Gastrocnemius medialis (tissue), 4 donors: ENCODE measurements around the gene PIGT. TPM values are rescaled to one million over a fixed set of nuclear protein-coding genes. Genes with fewer than 3 reads are reported as not detected.

Experiments used
- ATAC-seq, 2 donors: fragments of 150-250 bp; one replicate each; pipeline ENCODE4 v1.9.1; 2016
- DNase-seq, 2 donors: peaks; one replicate each; pipeline ENCODE4 v3.0.0-alpha.2; 2019
- H3K27ac ChIP-seq, 4 donors: fragments of 200-600 bp; sonication (generic); 1 replicate in 1 of 4; 2 replicates in 3 of 4; pipeline ENCODE4 v1.5.1; 2016 to 2018; ENCODE audit warnings: mild to moderate bottlenecking in 2 of 4, moderate library complexity in 1 of 4
- H3K27me3 ChIP-seq, 3 donors: fragments of 200-600 bp; sonication (generic) in 2 of 3; 1 replicate in 1 of 3; 2 replicates in 2 of 3; pipeline versions ENCODE4 v1.5.1 to v1.6.0; 2016 to 2019; ENCODE audit warnings: mild to moderate bottlenecking in 1 of 3, moderate library complexity in 1 of 3
- H3K36me3 ChIP-seq, 2 donors: fragments of 200-600 bp; sonication (generic) in 1 of 2; one replicate each; pipeline ENCODE4 v1.5.1; 2017 to 2018
- H3K4me1 ChIP-seq, 2 donors: fragments of 200-600 bp; sonication (generic) in 1 of 2; one replicate each; pipeline ENCODE4 v1.5.1; 2016 to 2017; ENCODE audit warnings: mild to moderate bottlenecking in 2 of 2
- H3K4me3 ChIP-seq, 4 donors: fragments of 200-600 bp; sonication (generic) in 3 of 4; 1 replicate in 1 of 4; 2 replicates in 3 of 4; pipeline ENCODE4 v1.5.1; 2016 to 2019; ENCODE audit warnings: mild to moderate bottlenecking in 2 of 4
- H3K9me3 ChIP-seq, 3 donors: fragments of 200-600 bp; sonication (generic) in 2 of 3; 1 replicate in 1 of 3; 2 replicates in 2 of 3; pipeline ENCODE4 v1.5.1; 2016 to 2019
- CTCF ChIP-seq, 5 experiments: fragments of 450-650 bp in 3 of 5; fragments of 200-600 bp in 2 of 5; sonication (generic) in 2 of 5; IDR thresholded peaks in 4 of 5; conservative IDR thresholded peaks in 1 of 5; 1 replicate in 4 of 5; 2 replicates in 1 of 5; pipeline ENCODE4 v1.5.1; 2016 to 2019; ENCODE audit warnings: antibody characterized with exemption in 5 of 5, mild to moderate bottlenecking in 3 of 5, moderate library complexity in 3 of 5
- POLR2A ChIP-seq, 2 donors: fragments of 450-650 bp; IDR thresholded peaks; one replicate each; pipeline ENCODE4 v1.6.1; 2017; ENCODE audit warnings: antibody characterized with exemption in 2 of 2, mild to moderate bottlenecking in 2 of 2, moderate library complexity in 2 of 2
- in situ Hi-C, 4 donors: fragments of 200-750 bp; cut with MboI; loops; one replicate each; pipeline versions ENCODE4 v1.15.0 to v1.8.0; 2017; ENCODE audit warnings: low sequenced_read_pairs in 4 of 4
- intact Hi-C: fragments of 100-400 bp; cut with DNase I; formaldehyde crosslinking; loops from one replicate; pipeline ENCODE4 v1.15.1; 2023; ENCODE audit warnings: low total_unique reads
- total RNA-seq, 4 donors: library from RNA; depleted of rRNA; stranded (reverse); fragments of >200 nt; gene quantifications; one replicate each; pipeline versions ENCODE4 v1.1.0 to v1.2.3, GENCODE V29; 2016

PIGT gene
- total RNA-seq, 4 donors from 2014 or later, result 45.9 to 118 (median 94.2) TPM

DNA sequence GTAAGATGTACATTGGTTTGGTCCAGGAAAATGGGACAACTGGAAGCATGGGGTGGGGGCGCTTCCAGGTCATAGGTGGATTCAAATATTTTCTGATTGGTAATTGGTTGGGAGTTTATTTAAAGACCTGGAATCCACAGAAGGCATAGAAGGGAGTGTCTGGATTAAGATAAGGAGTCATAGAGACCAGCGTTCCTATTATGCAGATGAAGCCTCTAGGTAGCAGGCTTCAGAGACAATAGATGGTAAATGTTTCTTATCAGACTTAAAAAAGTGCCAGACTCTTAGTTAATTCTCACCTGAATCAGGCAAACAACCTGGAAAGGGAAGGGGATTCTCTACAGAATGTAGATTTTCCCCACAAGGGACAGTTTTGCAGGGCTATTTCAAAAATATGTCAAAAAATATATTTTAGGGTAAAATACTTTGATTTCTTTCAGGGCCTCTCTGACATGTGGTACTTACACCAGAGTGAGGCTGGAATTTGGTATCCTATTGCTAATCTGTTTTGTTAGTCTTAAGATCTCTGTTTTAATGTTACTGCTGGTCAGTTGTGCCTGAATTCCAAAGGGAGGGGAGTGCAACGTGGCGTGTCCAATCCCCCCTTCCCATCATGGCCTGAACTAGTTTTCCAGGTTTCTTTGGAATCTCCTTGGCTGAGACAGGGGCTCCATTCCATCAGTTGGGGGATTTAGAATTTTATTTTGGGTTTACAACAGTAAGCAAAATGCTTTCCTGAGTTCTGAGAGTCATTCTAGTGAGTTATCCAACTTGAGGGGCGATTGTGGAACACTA lies 25.1 kb downstream of the PIGT start:
- no peak for ATAC-seq
- H3K27me3 ChIP-seq, result peaks cover 0 to 3% (median 0%) of the 10 kb centered on the region in 3 donors
- H3K9me3 ChIP-seq, result no peaks in the 10 kb centered on the region
- no peaks in the 10 kb centered on the region for H3K36me3 ChIP-seq
- no peak overlapping the region for H3K4me3 ChIP-seq
- no peak for DNase-seq
- intact Hi-C loops (no loop called here), in situ Hi-C loops (loop anchor here (10.0 to 25.0 kb wide), 4 partner anchors 126 to 404 kb away; no protein-coding TSS in a partner anchor)
- TF ChIP-seq POLR2A (IDR thresholded peaks at IDR 0.05) (no peak), CTCF (IDR thresholded peaks at IDR 0.05 in 4 of 5, conservative IDR thresholded peaks at IDR 0.05 in 1 of 5) (no peak)
- H3K27ac ChIP-seq, result no peak overlapping the region
- H3K4me1 ChIP-seq, result peaks cover 0 to 6% of the 10 kb centered on the region in 2 donors

GRCh38 chr20:45441746-45442145 lies 25.8 kb downstream of the PIGT start:
- peaks cover 0 to 3% (median 0%) of the 10 kb centered on the region in 3 donors for H3K27me3 ChIP-seq
- intact Hi-C loops, result no loop called here
- no peak for ATAC-seq
- H3K9me3 ChIP-seq, result no peaks in the 10 kb centered on the region
- H3K36me3 ChIP-seq, result no peaks in the 10 kb centered on the region
- H3K4me3 ChIP-seq, result no peak overlapping the region
- DNase-seq, result no peak
- H3K27ac ChIP-seq, result no peak overlapping the region
- TF ChIP-seq CTCF (IDR thresholded peaks at IDR 0.05 in 4 of 5, conservative IDR thresholded peaks at IDR 0.05 in 1 of 5) (no peak), POLR2A (IDR thresholded peaks at IDR 0.05) (no peak)
- no peaks in the 10 kb centered on the region for H3K4me1 ChIP-seq
- in situ Hi-C loops, result loop anchor here (10.0 to 25.0 kb wide), 4 partner anchors 127 to 404 kb away; no protein-coding TSS in a partner anchor

DNA sequence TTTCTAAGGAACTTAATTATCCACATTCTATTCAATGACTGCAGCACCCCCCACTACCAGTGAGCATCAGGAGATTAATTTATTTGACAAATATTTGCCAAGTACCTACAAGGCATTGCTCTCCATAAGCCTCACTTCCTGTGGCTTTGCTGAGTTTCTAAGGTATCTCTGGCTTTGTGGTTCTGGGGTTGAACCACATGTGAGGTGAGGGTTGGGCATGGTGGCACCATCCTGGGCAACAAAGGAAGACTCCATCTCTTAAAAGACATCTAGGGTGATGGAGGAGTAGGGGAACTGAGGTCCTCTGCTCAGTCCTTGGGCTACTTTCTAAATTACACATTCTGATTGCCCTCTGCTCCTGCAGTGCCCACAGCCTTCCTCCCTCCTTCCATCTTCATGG lies 28.1 kb downstream of the PIGT start:
- ATAC-seq (no peak), DNase-seq (no peak)
- Histone ChIP-seq H3K4me3 (no peak overlapping the region), H3K27ac (no peak overlapping the region), H3K36me3 (no peaks in the 10 kb centered on the region), H3K9me3 (no peaks in the 10 kb centered on the region), H3K27me3 (peaks cover 0 to 3% (median 0%) of the 10 kb centered on the region in 3 donors), H3K4me1 (peaks cover 0 to 3% of the 10 kb centered on the region in 2 donors)
- intact Hi-C loops, result no loop called here
- TF ChIP-seq CTCF (IDR thresholded peaks at IDR 0.05 in 4 of 5, conservative IDR thresholded peaks at IDR 0.05 in 1 of 5), result no peak
- TF ChIP-seq POLR2A (IDR thresholded peaks at IDR 0.05), result no peak
- in situ Hi-C loops, result loop anchor here (10.0 to 25.0 kb wide), 4 partner anchors 129 to 407 kb away; no protein-coding TSS in a partner anchor

GRCh38 chr20:45445805-45446562 lies 30.0 kb downstream of the PIGT start:
- intact Hi-C loops, result no loop called here
- Histone ChIP-seq H3K4me1 (peaks cover 0 to 15% of the 10 kb centered on the region in 2 donors), H3K36me3 (no peaks in the 10 kb centered on the region), H3K9me3 (no peaks in the 10 kb centered on the region), H3K27me3 (peaks cover 0 to 3% (median 0%) of the 10 kb centered on the region in 3 donors), H3K27ac (no peak overlapping the region), H3K4me3 (no peak overlapping the region)
- in situ Hi-C loops, result loop anchor here (10.0 to 25.0 kb wide), 4 partner anchors 131 to 409 kb away; no protein-coding TSS in a partner anchor
- DNase-seq (no peak), ATAC-seq (no peak)
- TF ChIP-seq POLR2A (IDR thresholded peaks at IDR 0.05), result no peak
- TF ChIP-seq CTCF (IDR thresholded peaks at IDR 0.05 in 4 of 5, conservative IDR thresholded peaks at IDR 0.05 in 1 of 5), result peak in 1 of 5 experiments; percentile 38
